WI38 (cell line): Measurements from ENCODE around the gene ALPK1.

ENCODE experiments used
- H3K4me3 ChIP-seq: 2 replicates; pipeline ENCODE4 v1.5.1; 2011; ENCODE audit warnings: low read depth, mild to moderate bottlenecking, control low read depth, low read length
- CTCF ChIP-seq: IDR thresholded peaks from 2 replicates; pipeline ENCODE4 v1.5.1; 2012; ENCODE audit warnings: low read depth, mild to moderate bottlenecking, control low read depth, low read length

ALPK1 gene

GRCh38 chr4:112311516-112311915, 14.3 kb downstream of the ALPK1 start:
- no peak for TF ChIP-seq CTCF
- no peak overlapping the region for H3K4me3 ChIP-seq

GRCh38 chr4:112312610-112313239, 15.6 kb downstream of the ALPK1 start:
- no peak overlapping the region for H3K4me3 ChIP-seq
- no peak for TF ChIP-seq CTCF

- no peak for TF ChIP-seq CTCF
- no peak overlapping the region for H3K4me3 ChIP-seq
Observed at GRCh38 chr4:112315446-112315845, 18.3 kb downstream of the ALPK1 start.

- no peak overlapping the region for H3K4me3 ChIP-seq
- no peak for TF ChIP-seq CTCF
Observed at GRCh38 chr4:112316360-112316759, 19.2 kb downstream of the ALPK1 start.

GRCh38 chr4:112318239-112319142, 21.3 kb downstream of the ALPK1 start:
- H3K4me3 ChIP-seq, result no peak overlapping the region
- TF ChIP-seq CTCF, result no peak

- peak; percentile 75 for TF ChIP-seq CTCF
- no peak overlapping the region for H3K4me3 ChIP-seq
Observed at GRCh38 chr4:112321776-112322684, 24.9 kb downstream of the ALPK1 start.
